Caki2 (cell line): ENCODE measurements around the gene SLC1A1. TPM values are rescaled to one million over a fixed set of nuclear protein-coding genes. Genes with fewer than 3 reads are reported as not detected.

Experiments
- DNase-seq: peaks from one replicate; pipeline ENCODE4 v3.0.0-alpha.2; 2015; ENCODE audit warnings: low read depth
- in situ Hi-C: cut with HindIII; loops from 2 replicates; pipeline ENCODE4 v1.10.0; 2016; ENCODE audit warnings: low sequenced_read_pairs, low pct_unique_long_range_greater_than_20kb, mixed read lengths
- total RNA-seq: library from RNA; depleted of rRNA; stranded (reverse); fragments of >200 nt; shearing (Covaris generic); gene quantifications from 2 replicates; pipeline ENCODE4 v1.2.3, GENCODE V29; 2014; ENCODE audit warnings: low replicate concordance; rRNA removed

SLC1A1 gene
- 39.8 and 41.6 TPM in 2 replicates for total RNA-seq

GRCh38 chr9:4489919-4490704 lies at the start of gene SLC1A1:
TSS of gene SLC1A1 (plus strand) at chr9:4490468. CDS start at chr9:4490680, 212 bp downstream.
- in situ Hi-C loops = no loop called here
- peak; percentile 79 for DNase-seq

- in situ Hi-C loops = no loop called here
- DNase-seq = no peak
These were observed 47.5 kb upstream of the SLC1A1 start for GRCh38 chr9:4442806-4443205.

GRCh38 chr9:4443439-4443838 lies 46.8 kb upstream of the SLC1A1 start:
- in situ Hi-C loops = no loop called here
- DNase-seq = no peak

- DNase-seq = no peak
- in situ Hi-C loops = no loop called here
These were observed 28.8 kb upstream of the SLC1A1 start for GRCh38 chr9:4461437-4461836.

- DNase-seq = no peak
- in situ Hi-C loops = no loop called here
These were observed 26.4 kb upstream of the SLC1A1 start for GRCh38 chr9:4463824-4464223.

GRCh38 chr9:4464911-4465513 lies 25.3 kb upstream of the SLC1A1 start:
- in situ Hi-C loops = no loop called here
- DNase-seq = no peak

GRCh38 chr9:4465910-4466309 lies 24.4 kb upstream of the SLC1A1 start:
- in situ Hi-C loops = no loop called here
- no peak for DNase-seq

GRCh38 chr9:4475301-4475700 lies 15.0 kb upstream of the SLC1A1 start:
- in situ Hi-C loops = no loop called here
- no peak for DNase-seq

GRCh38 chr9:4486176-4486575 lies 4.1 kb upstream of the SLC1A1 start:
- in situ Hi-C loops = no loop called here
- DNase-seq = no peak

GRCh38 chr9:4489562-4489918 lies 728 bp upstream of the SLC1A1 start:
- no peak for DNase-seq
- in situ Hi-C loops = no loop called here

GRCh38 chr9:4490705-4491625 lies 697 bp downstream of the SLC1A1 start:
- DNase-seq = no peak
- in situ Hi-C loops = no loop called here

- peak; percentile 52 for DNase-seq
- in situ Hi-C loops = no loop called here
These were observed 1.3 kb downstream of the SLC1A1 start for GRCh38 chr9:4491626-4491975.

- DNase-seq = peak; percentile 23
- in situ Hi-C loops = no loop called here
These were observed 4.1 kb downstream of the SLC1A1 start for GRCh38 chr9:4494332-4494731.

GRCh38 chr9:4494806-4495205 lies 4.5 kb downstream of the SLC1A1 start:
- peak; percentile 51 for DNase-seq
- in situ Hi-C loops = no loop called here

GRCh38 chr9:4495537-4495936 lies 5.3 kb downstream of the SLC1A1 start:
- in situ Hi-C loops = no loop called here
- peak; percentile 46 for DNase-seq

GRCh38 chr9:4496497-4496896 lies 6.2 kb downstream of the SLC1A1 start:
- in situ Hi-C loops = no loop called here
- DNase-seq = no peak

- in situ Hi-C loops = no loop called here
- DNase-seq = no peak
These were observed 7.1 kb downstream of the SLC1A1 start for GRCh38 chr9:4497395-4497794.

- peak; percentile 30 for DNase-seq
- in situ Hi-C loops = no loop called here
These were observed 7.6 kb downstream of the SLC1A1 start for GRCh38 chr9:4497855-4498254.

GRCh38 chr9:4499917-4500316 lies 9.6 kb downstream of the SLC1A1 start:
- DNase-seq = no peak
- in situ Hi-C loops = no loop called here
